ENCODE measurements around the gene MDM2. TPM values are rescaled to one million over a fixed set of nuclear protein-coding genes. Genes with fewer than 3 reads are reported as not detected.

MDM2 gene
- total and polyA plus RNA-seq, 2 of the 8 experiments (the other 6 are each of a cell fraction or from before 2014, with no cell fraction given) = 15.1 to 115 TPM

- H3K79me1 ChIP-seq (ENCODE audit: low read depth, low read length) = no peaks in the 10 kb centered on the region
- no peak overlapping the region for H3K4me2 ChIP-seq (ENCODE audit: insufficient read depth in 1 of 2, low read depth in 2 of 2, low read length in 2 of 2)
- H3K9me3 ChIP-seq (ENCODE audit: insufficient read depth in 2 of 2, low read depth in 1 of 2, low read length in 1 of 2) = no peaks in the 10 kb centered on the region
- no peak overlapping the region for H2AK5ac ChIP-seq (ENCODE audit: low read depth, low read length)
- no peak overlapping the region for H2BK12ac ChIP-seq (ENCODE audit: low read depth, low read length)
- H3K4ac ChIP-seq (replicated peaks; ENCODE audit: insufficient read length, low read depth, low read length) = no peak overlapping the region
- no peak for FAIRE-seq
- WGBS, 2 experiments (ENCODE audit: extremely low coverage in 1 of 2, insufficient coverage in 1 of 2, insufficient read length in 1 of 2, insufficient replicate concordance in 2 of 2, low coverage in 1 of 2, low lambda C conversion rate in 2 of 2, missing lambda C conversion rate in 1 of 2) = 94% methylated on average over 6 of the region's 6 CpGs; no CpG with 5 or more reads in 1 of the 2 experiments
- H2AFZ ChIP-seq (ENCODE audit: low read length) = no peak overlapping the region
- H3K23ac ChIP-seq (ENCODE audit: insufficient read length) = no peak overlapping the region
- peaks cover 0 to 3% (median 0%) of the 10 kb centered on the region in 4 experiments; a peak in 1 of 7 replicates for H3K4me1 ChIP-seq (replicated peaks in 1 of 4; ENCODE audit: control insufficient read depth in 3 of 4, insufficient read depth in 4 of 4, low read length in 3 of 4)
- no peaks in the 10 kb centered on the region for H4K20me1 ChIP-seq (replicated peaks in 1 of 2; ENCODE audit: control insufficient read depth in 1 of 2, insufficient read depth in 2 of 2, low read length in 2 of 2)
- no peak overlapping the region for H4K8ac ChIP-seq (ENCODE audit: extremely low read depth, insufficient read depth, low read length)
- CTCF ChIA-PET (ENCODE audit: partially characterized antibody) = no interaction called here
- no peak for DNase-seq (ENCODE audit: low read depth in 1 of 2, low spot score in 2 of 2)
- H3K23me2 ChIP-seq (ENCODE audit: low read depth, low read length) = no peaks in the 10 kb centered on the region
- H3K9ac ChIP-seq (replicated peaks in 1 of 4; ENCODE audit: extremely low read depth in 1 of 4, low read depth in 3 of 4, low read length in 3 of 4) = no peak overlapping the region; a peak in 1 of 7 replicates
- no peak overlapping the region for H2BK120ac ChIP-seq (replicated peaks; ENCODE audit: low read depth, low read length)
- no peaks in the 10 kb centered on the region for H3K36me3 ChIP-seq (ENCODE audit: control insufficient read depth in 2 of 4, insufficient read depth in 4 of 4, low read length in 3 of 4)
- no peak overlapping the region for H3K4me3 ChIP-seq (ENCODE audit: extremely low read depth in 1 of 4, insufficient read depth in 2 of 4, low read depth in 3 of 4, low read length in 4 of 4)
- H4K91ac ChIP-seq (replicated peaks; ENCODE audit: insufficient read length, low read length) = no peak overlapping the region
- no peak overlapping the region for H3K18ac ChIP-seq (ENCODE audit: extremely low read depth, low read length)
- H2BK20ac ChIP-seq (ENCODE audit: low read length) = no peak overlapping the region
- H3K27ac ChIP-seq (ENCODE audit: low read depth, low read length) = no peak overlapping the region
- no peak overlapping the region for H4K5ac ChIP-seq (ENCODE audit: insufficient read length, low read depth, low read length)
- POLR2A ChIA-PET (ENCODE audit: partially characterized antibody) = no interaction called here
- no peaks in the 10 kb centered on the region for H3K27me3 ChIP-seq (replicated peaks in 1 of 4; ENCODE audit: control insufficient read depth in 3 of 4, extremely low read depth in 1 of 4, insufficient read depth in 3 of 4, low read length in 3 of 4)
- H2BK5ac ChIP-seq (ENCODE audit: low read depth, low read length) = no peak overlapping the region
- no peak overlapping the region for H3K56ac ChIP-seq (replicated peaks; ENCODE audit: insufficient read length, low read depth, low read length)
- H3K79me2 ChIP-seq (ENCODE audit: control insufficient read depth in 1 of 2, insufficient read depth in 2 of 2, low read length in 2 of 2) = no peaks in the 10 kb centered on the region
- no peak overlapping the region for H3K14ac ChIP-seq (ENCODE audit: insufficient read length)
- H2BK15ac ChIP-seq (ENCODE audit: low read length) = no peak overlapping the region
- no peak for TF ChIP-seq JUN (IDR thresholded peaks at IDR 0.05; ENCODE audit: low read depth, low read length)
- TF ChIP-seq TAF7 (optimal IDR thresholded peaks at IDR 0.05; ENCODE audit: borderline replicate concordance, low read depth, low read length) = no peak
- no peak for TF ChIP-seq NRF1 (IDR thresholded peaks at IDR 0.05; ENCODE audit: low read depth, low read length)
- no peak for TF ChIP-seq POLR2AphosphoS5 (IDR thresholded peaks at IDR 0.05; ENCODE audit: low read depth, low read length)
- no peak for TF ChIP-seq ZNF274 (IDR thresholded peaks at IDR 0.05; ENCODE audit: borderline replicate concordance, extremely low read depth, low read length)
- TF ChIP-seq SIRT6 (IDR thresholded peaks at IDR 0.05; ENCODE audit: low read length) = no peak
- TF ChIP-seq, protein P1, sequence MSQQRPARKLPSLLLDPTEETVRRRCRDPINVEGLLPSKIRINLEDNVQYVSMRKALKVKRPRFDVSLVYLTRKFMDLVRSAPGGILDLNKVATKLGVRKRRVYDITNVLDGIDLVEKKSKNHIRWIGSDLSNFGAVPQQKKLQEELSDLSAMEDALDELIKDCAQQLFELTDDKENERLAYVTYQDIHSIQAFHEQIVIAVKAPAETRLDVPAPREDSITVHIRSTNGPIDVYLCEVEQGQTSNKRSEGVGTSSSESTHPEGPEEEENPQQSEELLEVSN (IDR thresholded peaks at IDR 0.05) = no peak
- TF ChIP-seq GABPA (IDR thresholded peaks at IDR 0.05; ENCODE audit: borderline replicate concordance, insufficient read depth, low read length) = no peak
- no peak for TF ChIP-seq CHD1 (IDR thresholded peaks at IDR 0.05; ENCODE audit: low read depth, low read length)
- TF ChIP-seq HDAC2 (IDR thresholded peaks at IDR 0.05; ENCODE audit: borderline replicate concordance in 1 of 2, low read depth in 2 of 2, low read length in 2 of 2) = no peak
- no peak for TF ChIP-seq SIX5 (IDR thresholded peaks at IDR 0.05; ENCODE audit: low read depth, low read length)
- no peak for TF ChIP-seq SUZ12 (IDR thresholded peaks at IDR 0.05; ENCODE audit: low read length)
- no peak for TF ChIP-seq TCF12 (IDR thresholded peaks at IDR 0.05; ENCODE audit: low read depth, low read length)
- no peak for TF ChIP-seq TEAD4 (IDR thresholded peaks at IDR 0.05; ENCODE audit: low read depth, low read length)
Observed at GRCh38 chr12:68780731-68781130, 27.2 kb upstream of the MDM2 start.

All from H1 (cell line).